H9 (cell line): Measurements from ENCODE around the gene CXCR3. TPM values are rescaled to one million over a fixed set of nuclear protein-coding genes. Genes with fewer than 3 reads are reported as not detected.

Experiments used
- DNase-seq: peaks from one replicate; pipeline ENCODE4 v3.0.0-alpha.2; 2017
- H2AFZ ChIP-seq: one replicate; pipeline ENCODE4 v1.6.1; 2013; ENCODE audit warnings: mild to moderate bottlenecking, low read length, control low read depth, moderate library complexity
- H2AK5ac ChIP-seq: 2 replicates; pipeline ENCODE4 v1.6.1; 2013; ENCODE audit warnings: low read length, control low read depth, mixed read lengths; ENCODE audit not compliant: insufficient read length
- H2BK120ac ChIP-seq: one replicate; pipeline ENCODE4 v1.6.1; 2013; ENCODE audit warnings: low read depth, mild to moderate bottlenecking, low read length, control low read depth, inconsistent platforms; ENCODE audit not compliant: poor library complexity, severe bottlenecking
- H2BK12ac ChIP-seq: 2 replicates; pipeline ENCODE4 v1.6.1; 2013; ENCODE audit warnings: low read length, control low read depth, mixed read lengths, low read depth; ENCODE audit not compliant: insufficient read length
- H2BK15ac ChIP-seq: 2 replicates; pipeline ENCODE4 v1.6.1; 2013; ENCODE audit warnings: low read depth, low read length, control low read depth
- H2BK20ac ChIP-seq: one replicate; pipeline ENCODE4 v1.6.1; 2013; ENCODE audit warnings: low read depth, mild to moderate bottlenecking, low read length, control low read depth, inconsistent platforms; ENCODE audit not compliant: poor library complexity, severe bottlenecking
- H2BK5ac ChIP-seq: 2 replicates; pipeline ENCODE4 v1.6.1; 2013; ENCODE audit warnings: low read length, control low read depth, mixed read lengths; ENCODE audit not compliant: insufficient read length
- H3K14ac ChIP-seq: 2 replicates; pipeline ENCODE4 v1.6.1; 2013; ENCODE audit warnings: low read length, control low read depth; ENCODE audit not compliant: insufficient read depth
- H3K18ac ChIP-seq: 2 replicates; pipeline ENCODE4 v1.6.1; 2013; ENCODE audit warnings: low read depth, mild to moderate bottlenecking, mixed read lengths, low read length, control low read depth; ENCODE audit not compliant: insufficient read length
- H3K23ac ChIP-seq: 2 replicates; pipeline ENCODE4 v1.6.1; 2013; ENCODE audit warnings: low read length, control low read depth, mixed read lengths, low read depth; ENCODE audit not compliant: insufficient read length
- H3K23me2 ChIP-seq: 2 replicates; pipeline ENCODE4 v1.6.1; 2013; ENCODE audit warnings: low read depth, mild to moderate bottlenecking, mixed read lengths, low read length, control low read depth; ENCODE audit not compliant: insufficient read length, poor library complexity, severe bottlenecking
- H3K27ac ChIP-seq: 2 replicates; pipeline ENCODE4 v1.5.1; 2013; ENCODE audit warnings: low read length, control low read depth, mixed read lengths, low read depth; ENCODE audit not compliant: insufficient read length
- H3K27me3 ChIP-seq: 2 replicates; pipeline ENCODE4 v1.6.1; 2013; ENCODE audit warnings: low read length, control low read depth, inconsistent platforms; ENCODE audit not compliant: insufficient read depth
- H3K4ac ChIP-seq: 2 replicates; pipeline ENCODE4 v1.6.1; 2013; ENCODE audit warnings: low read depth, mild to moderate bottlenecking, control low read depth, inconsistent platforms, low read length, moderate library complexity
- H3K4me1 ChIP-seq: 2 replicates; pipeline ENCODE4 v1.6.1; 2013; ENCODE audit warnings: low read length, control low read depth, inconsistent platforms; ENCODE audit not compliant: insufficient read depth
- H3K4me2 ChIP-seq: 2 replicates; pipeline ENCODE4 v1.6.1; 2013; ENCODE audit warnings: low read length, control low read depth, mixed read lengths; ENCODE audit not compliant: insufficient read length, insufficient read depth
- H3K56ac ChIP-seq: 2 replicates; pipeline ENCODE4 v1.6.1; 2013; ENCODE audit warnings: low read depth, mild to moderate bottlenecking, mixed read lengths, low read length, control low read depth; ENCODE audit not compliant: insufficient read length
- H3K79me1 ChIP-seq: 2 replicates; pipeline ENCODE4 v1.6.1; 2013; ENCODE audit warnings: low read depth, mild to moderate bottlenecking, moderate library complexity, low read length, control low read depth, inconsistent platforms; ENCODE audit not compliant: insufficient read depth, poor library complexity, severe bottlenecking
- H3K79me2 ChIP-seq: 2 replicates; pipeline ENCODE4 v1.6.1; 2013; ENCODE audit warnings: low read length, control low read depth, inconsistent platforms; ENCODE audit not compliant: insufficient read depth
- H3K9ac ChIP-seq: 2 replicates; pipeline ENCODE4 v1.6.1; 2013; ENCODE audit warnings: low read length, control low read depth, mixed read lengths; ENCODE audit not compliant: insufficient read length; ENCODE audit errors: extremely low read depth
- H3K9me3 ChIP-seq: one replicate; pipeline ENCODE4 v1.6.1; 2013; ENCODE audit warnings: low read depth, low read length, inconsistent platforms; ENCODE audit not compliant: control insufficient read depth
- H3T11ph ChIP-seq: one replicate; pipeline ENCODE4 v1.6.1; 2013; ENCODE audit warnings: mild to moderate bottlenecking, low read length, control low read depth, inconsistent platforms
- H4K20me1 ChIP-seq: one replicate; pipeline ENCODE4 v1.6.1; 2013; ENCODE audit not compliant: control insufficient read depth, insufficient read length, insufficient read depth
- H4K5ac ChIP-seq: 2 replicates; pipeline ENCODE4 v1.6.1; 2013; ENCODE audit warnings: low read depth, mild to moderate bottlenecking, mixed read lengths, low read length, control low read depth; ENCODE audit not compliant: insufficient read length
- H4K8ac ChIP-seq: replicated peaks from 2 replicates; pipeline ENCODE4 v1.6.1; 2013; ENCODE audit warnings: low read length, control low read depth, mixed read lengths, low read depth; ENCODE audit not compliant: insufficient read length
- H4K91ac ChIP-seq: 2 replicates; pipeline ENCODE4 v1.6.1; 2013; ENCODE audit warnings: low read depth, mild to moderate bottlenecking, moderate library complexity, mixed read lengths, low read length, control low read depth; ENCODE audit not compliant: insufficient read length
- H3K27ac Mint-ChIP-seq, 3 experiments: 2 replicates in 2 of 3; 3 replicates in 1 of 3; pipeline ENCODE4 v1.8.0; 2020 to 2021; ENCODE audit warnings: mixed read lengths in 3 of 3, mild to moderate bottlenecking in 1 of 3, moderate library complexity in 1 of 3
- H3K27me3 Mint-ChIP-seq: 2 replicates; pipeline ENCODE4 v1.8.0; 2021; ENCODE audit warnings: low read depth, mild to moderate bottlenecking, moderate library complexity, mixed read lengths
- H3K36me3 Mint-ChIP-seq, 3 experiments: 2 replicates in 2 of 3; 3 replicates in 1 of 3; pipeline ENCODE4 v1.8.0; 2020 to 2021; ENCODE audit warnings: low read depth in 3 of 3, mixed read lengths in 3 of 3; ENCODE audit not compliant: insufficient read depth in 1 of 3
- H3K4me1 Mint-ChIP-seq, 2 experiments: 2 replicates each; pipeline ENCODE4 v1.8.0; 2020; ENCODE audit warnings: mixed read lengths in 2 of 2
- H3K4me3 Mint-ChIP-seq, 2 experiments: 2 replicates in 1 of 2; 3 replicates in 1 of 2; pipeline ENCODE4 v1.8.0; 2020 to 2021; ENCODE audit warnings: mild to moderate bottlenecking in 2 of 2, mixed read lengths in 2 of 2, moderate library complexity in 1 of 2
- H3K9me3 Mint-ChIP-seq, 2 experiments: 2 replicates in 1 of 2; 3 replicates in 1 of 2; pipeline ENCODE4 v1.8.0; 2020; ENCODE audit warnings: mild to moderate bottlenecking in 2 of 2, mixed read lengths in 2 of 2, moderate library complexity in 1 of 2
- CTCF ChIP-seq: fragments of 200-600 bp; sonication (generic); conservative IDR thresholded peaks from 3 replicates; pipeline ENCODE4 v1.8.0; 2021; ENCODE audit warnings: antibody characterized with exemption, mild to moderate bottlenecking
- WGBS: extraction: QIAGEN DNeasy Blood & Tissue Kit; methylation state at CpG from one replicate; pipeline ENCODE4 v1.1.7; 2013; ENCODE audit warnings: missing lambda C conversion rate, low lambda C conversion rate, mixed read lengths; ENCODE audit not compliant: insufficient read length; ENCODE audit errors: extremely low coverage; 5-methylcytosine and 5-hydroxymethylcytosine counted together
- total RNA-seq: library from RNA; stranded (reverse); gene quantifications from 2 replicates; pipeline ENCODE4 v1.2.1, GENCODE V29; 2021

The CXCR3 gene
- total RNA-seq, 1 experiment from 2014 or later: not detected

- H4K20me1 ChIP-seq: no peaks in the 10 kb centered on the region
- H3K56ac ChIP-seq: no peak overlapping the region
- H3K9me3 ChIP-seq: peaks cover 32% of the 10 kb centered on the region
- no peaks in the 10 kb centered on the region for H3K79me2 ChIP-seq
- DNase-seq: no peak
- H2BK15ac ChIP-seq: no peak overlapping the region
- H2BK5ac ChIP-seq: no peak overlapping the region
- no peak overlapping the region for H3K23ac ChIP-seq
- Mint-ChIP-seq H3K27ac (no peak overlapping the region), H3K4me1 (peaks cover 2 to 14% of the 10 kb centered on the region in 2 experiments; a peak in 1 of 4 replicates), H3K36me3 (peaks cover 0 to 6% (median 2%) of the 10 kb centered on the region in 3 experiments; a peak in 4 of 7 replicates), H3K9me3 (peaks cover 68 to 82% of the 10 kb centered on the region in 2 experiments), H3K27me3 (no peaks in the 10 kb centered on the region), H3K4me3 (no peak overlapping the region)
- no peak overlapping the region for H4K8ac ChIP-seq
- H3K4me1 ChIP-seq: no peaks in the 10 kb centered on the region
- H2BK20ac ChIP-seq: no peak overlapping the region
- H2AFZ ChIP-seq: no peak overlapping the region
- H3K79me1 ChIP-seq: no peaks in the 10 kb centered on the region
- no peak overlapping the region for H2AK5ac ChIP-seq
- H2BK120ac ChIP-seq: no peak overlapping the region
- no peak overlapping the region for H3K18ac ChIP-seq
- no peak overlapping the region for H3K14ac ChIP-seq
- no peak overlapping the region for H3K9ac ChIP-seq
- H3K23me2 ChIP-seq: no peaks in the 10 kb centered on the region
- no peak overlapping the region for H3K4me2 ChIP-seq
- H3K27ac ChIP-seq: no peak overlapping the region
- H4K5ac ChIP-seq: no peak overlapping the region
- no peak overlapping the region for H2BK12ac ChIP-seq
- no peak overlapping the region for H3T11ph ChIP-seq
- no peak for TF ChIP-seq CTCF
- H3K27me3 ChIP-seq: no peaks in the 10 kb centered on the region
- no peak overlapping the region for H4K91ac ChIP-seq
- no peak overlapping the region for H3K4ac ChIP-seq
- no CpG with 5 or more reads among the region's 9 CpGs for WGBS
Measured at GRCh38 chrX:71622032-71622575, 3.8 kb upstream of the CXCR3 start.
